ENCODE results near the gene FKBP5.
A peak's percentile ranks its signal among the peaks of the same experiment; 100 is the strongest.
"Not testable (repeated sequence)": the region's sequence is repeated elsewhere in the genome, so short reads cannot be mapped to it uniquely, and the experiment has no call there.

Gene FKBP5

GRCh38 chr6:35580836-35581235, 107.9 kb downstream of the FKBP5 start:
- DNase-seq: no peak

- no peak for DNase-seq
Observed at GRCh38 chr6:35576682-35577081, 112.0 kb downstream of the FKBP5 start.

- peak; percentile 71 for DNase-seq
Observed at GRCh38 chr6:35573495-35574110, 115.1 kb downstream of the FKBP5 start.

GRCh38 chr6:35570885-35571330, 117.8 kb downstream of the FKBP5 start:
- DNase-seq: not testable (repeated sequence)

- DNase-seq: peak; percentile 69
Observed at GRCh38 chr6:35569011-35569461, 119.7 kb downstream of the FKBP5 start.

GRCh38 chr6:35566794-35567193, 121.9 kb downstream of the FKBP5 start:
- DNase-seq: no peak

- no peak for DNase-seq
Observed at GRCh38 chr6:35564733-35565132, 124.0 kb downstream of the FKBP5 start.

GRCh38 chr6:35562060-35562459, 126.7 kb downstream of the FKBP5 start:
- no peak for DNase-seq

- no peak for DNase-seq
Observed at GRCh38 chr6:35561113-35561512, 127.6 kb downstream of the FKBP5 start.

GRCh38 chr6:35558571-35558970, 130.1 kb downstream of the FKBP5 start:
- no peak for DNase-seq

GRCh38 chr6:35557239-35557638, 131.5 kb downstream of the FKBP5 start:
- DNase-seq: no peak

- no peak for DNase-seq
Observed at GRCh38 chr6:35554811-35555210, 133.9 kb downstream of the FKBP5 start.

GRCh38 chr6:35553315-35553714, 135.4 kb downstream of the FKBP5 start:
- no peak for DNase-seq

- DNase-seq: no peak
Observed at GRCh38 chr6:35552285-35552917, 136.3 kb downstream of the FKBP5 start.

GRCh38 chr6:35550437-35550836, 138.3 kb downstream of the FKBP5 start:
- DNase-seq: no peak

- no peak for DNase-seq
Observed at GRCh38 chr6:35547676-35548075, 141.0 kb downstream of the FKBP5 start.

GRCh38 chr6:35544769-35545361, 143.8 kb downstream of the FKBP5 start:
- no peak for DNase-seq

GRCh38 chr6:35543459-35544193, 145.1 kb downstream of the FKBP5 start:
- no peak for DNase-seq

GRCh38 chr6:35541836-35542235, 146.9 kb downstream of the FKBP5 start:
- DNase-seq: no peak

- no peak for DNase-seq
Observed at GRCh38 chr6:35539223-35539622, 149.5 kb downstream of the FKBP5 start.

- not testable (repeated sequence) for DNase-seq
Observed at GRCh38 chr6:35535847-35536246, 152.9 kb downstream of the FKBP5 start.

GRCh38 chr6:35534407-35535170, 154.1 kb downstream of the FKBP5 start:
- DNase-seq: peak; percentile 70

GRCh38 chr6:35533981-35534380, 154.7 kb downstream of the FKBP5 start:
- DNase-seq: no peak

Data from NCI-H69 (cell line).